Measurements from ENCODE around the gene SPATA13.

Gene SPATA13

DNA sequence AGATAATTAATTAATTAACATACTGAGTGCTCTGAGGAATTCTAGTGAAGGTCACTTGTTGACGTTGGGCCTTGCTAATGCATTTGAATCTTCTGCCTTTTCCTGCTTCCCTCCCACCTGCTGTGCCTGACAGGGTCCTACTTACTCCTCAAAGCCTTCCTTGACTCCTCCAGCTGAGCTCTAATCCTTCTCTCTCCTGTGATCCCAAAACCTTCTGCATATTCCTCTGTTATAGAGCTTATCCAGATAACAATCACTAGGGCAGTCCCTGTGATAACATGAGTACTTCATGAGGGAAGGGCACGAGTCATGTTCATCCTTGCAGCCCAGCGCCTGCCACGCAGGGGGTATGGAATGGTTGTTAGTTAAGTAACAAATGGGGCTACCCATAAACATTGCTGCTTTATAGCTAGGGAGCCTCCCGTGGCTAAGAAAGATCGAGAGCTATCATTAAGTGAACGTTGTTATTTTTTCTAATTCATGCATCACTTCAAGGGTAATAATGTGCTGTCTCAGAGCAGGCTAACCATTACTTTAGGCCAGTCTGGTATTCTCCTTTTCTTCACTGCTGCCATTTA lies 19.1 kb upstream of the SPATA13 start:
- no peak for DNase-seq

GRCh38 chr13:24142453-24142852 lies 18.1 kb upstream of the SPATA13 start:
- no peak for DNase-seq

GRCh38 chr13:24142886-24143285 lies 17.6 kb upstream of the SPATA13 start:
- no peak for DNase-seq

- DNase-seq = no peak
Observed at GRCh38 chr13:24145240-24145639, 15.3 kb upstream of the SPATA13 start.

DNA sequence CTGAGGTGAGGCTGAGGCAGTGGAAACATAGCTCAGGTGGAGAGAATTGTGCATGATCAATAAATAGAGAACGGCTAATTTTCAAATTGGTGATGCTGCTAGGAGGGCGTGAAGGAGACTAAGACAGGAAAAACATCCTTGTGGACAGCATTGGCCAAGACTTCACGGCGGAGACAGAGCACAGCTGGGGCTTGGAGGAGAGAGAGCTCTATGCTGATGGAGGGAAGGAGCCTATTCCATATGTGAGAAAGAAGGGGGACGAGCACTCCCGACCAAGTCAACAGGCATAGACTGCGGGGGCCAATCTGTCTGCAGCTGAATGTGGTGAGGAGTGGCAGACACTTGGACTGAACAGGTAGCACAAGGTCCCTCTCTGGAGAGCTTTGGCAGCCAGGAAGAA lies 14.8 kb upstream of the SPATA13 start:
- no peak for DNase-seq

DNA sequence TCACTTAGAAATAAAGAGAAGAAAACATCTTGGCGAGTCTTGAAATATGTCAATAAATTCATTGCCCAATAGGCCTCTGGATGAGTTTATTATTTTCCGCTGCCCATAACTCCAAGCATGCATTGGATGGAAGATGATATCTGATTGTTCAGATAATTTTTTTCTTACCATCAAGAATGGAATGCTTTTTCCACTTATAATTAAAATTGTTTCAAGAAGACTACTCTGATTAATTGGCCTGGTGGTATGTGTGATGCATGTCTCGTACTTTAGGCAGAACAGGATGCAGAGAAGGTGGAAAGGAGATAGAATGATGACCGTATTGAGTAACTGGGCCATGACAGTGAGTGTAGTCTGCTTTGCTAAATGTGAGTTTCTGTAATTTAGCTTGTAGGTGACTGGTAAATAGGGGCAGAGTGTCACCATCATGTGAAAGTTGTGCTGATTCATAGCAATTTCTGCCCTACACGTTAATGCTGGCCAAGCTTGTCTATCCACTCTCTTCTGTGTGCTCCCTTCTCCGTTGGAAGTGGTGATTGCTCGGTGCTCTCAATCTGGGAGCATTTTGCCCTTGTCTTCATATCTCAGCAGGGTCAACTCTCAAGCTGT lies 13.5 kb upstream of the SPATA13 start:
- no peak for DNase-seq

- no peak for DNase-seq
Observed at GRCh38 chr13:24147570-24147963, 13.0 kb upstream of the SPATA13 start.

- DNase-seq = peak in 1 of 56 donors; percentile 58
Observed at GRCh38 chr13:24148414-24149235, 11.9 kb upstream of the SPATA13 start.

DNA sequence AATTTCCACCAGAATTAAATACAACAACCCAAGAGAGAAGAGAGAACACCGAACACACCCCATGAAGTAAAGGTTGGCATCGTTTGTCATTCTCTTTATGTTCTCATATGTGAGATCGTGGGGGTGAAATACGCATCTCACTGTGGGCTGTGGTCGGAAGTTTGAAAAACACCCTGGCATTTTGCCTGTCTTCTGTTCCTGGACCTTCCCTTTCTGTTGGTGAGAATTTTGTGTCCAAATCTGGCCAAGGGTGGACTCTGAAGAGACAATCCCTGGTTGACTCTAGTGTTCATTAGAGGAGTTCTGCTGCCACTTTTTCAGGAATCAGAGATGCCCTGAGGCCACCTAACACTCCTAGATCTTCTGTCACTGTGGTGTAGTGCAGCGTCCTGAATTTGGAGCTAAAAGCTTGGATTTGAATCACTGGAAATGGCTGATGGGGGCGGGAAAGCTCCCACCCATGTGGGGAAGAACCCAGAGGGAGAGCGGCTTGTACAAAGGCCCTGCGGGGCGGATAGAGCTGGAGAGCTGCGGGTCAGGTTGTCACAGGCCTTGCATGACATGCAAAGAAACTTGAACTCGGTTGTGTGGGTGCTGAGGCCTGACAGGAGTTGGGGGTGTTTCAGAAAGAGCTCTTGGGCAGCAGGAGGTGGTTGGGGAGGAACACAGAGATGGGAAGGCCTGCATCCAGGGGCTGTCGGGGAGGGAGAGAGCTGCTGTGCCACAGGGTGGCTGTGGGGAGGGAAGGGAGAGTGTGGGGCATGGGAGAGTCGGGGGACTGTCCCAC lies 11.1 kb upstream of the SPATA13 start:
- DNase-seq = no peak

DNA sequence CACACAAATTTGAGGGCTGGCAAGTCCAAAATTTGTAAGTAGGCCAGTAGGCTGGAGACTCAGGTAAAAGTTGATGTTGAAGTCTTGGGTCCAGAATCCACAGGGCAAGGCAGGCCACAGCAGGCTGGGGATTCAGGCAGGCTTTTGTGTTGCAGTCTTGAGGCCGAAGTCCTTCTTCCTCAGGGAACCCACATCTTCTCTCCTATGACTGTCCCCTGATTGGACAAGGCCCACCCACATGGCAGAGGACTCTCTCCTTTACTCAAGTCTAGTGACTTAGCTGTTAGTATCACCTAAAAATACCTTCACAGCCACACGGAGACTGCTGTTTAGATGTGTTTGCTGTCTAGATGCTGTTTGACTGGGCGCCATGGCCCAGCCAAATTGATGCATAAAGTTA lies 9.9 kb upstream of the SPATA13 start:
- DNase-seq = no peak

DNA sequence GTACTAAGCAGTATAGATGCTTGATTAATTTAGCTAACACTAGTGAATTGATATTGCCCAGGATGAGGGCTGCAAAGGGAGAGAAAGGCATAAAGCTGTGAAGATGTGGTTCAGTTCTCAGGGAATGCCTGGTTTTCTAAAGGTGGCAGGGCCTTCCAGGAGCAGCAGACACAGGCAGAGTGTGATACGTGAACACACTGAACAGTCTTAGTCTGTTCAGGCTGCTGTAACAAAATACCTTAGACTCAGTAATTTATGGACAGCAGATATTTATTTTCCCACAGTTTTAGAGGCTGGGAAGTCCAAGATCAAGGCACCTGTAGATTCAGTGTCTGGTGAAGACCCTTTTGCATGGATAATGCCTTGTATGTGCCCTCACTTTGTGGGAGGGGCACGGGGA lies 8.7 kb upstream of the SPATA13 start:
- no peak for DNase-seq

DNA sequence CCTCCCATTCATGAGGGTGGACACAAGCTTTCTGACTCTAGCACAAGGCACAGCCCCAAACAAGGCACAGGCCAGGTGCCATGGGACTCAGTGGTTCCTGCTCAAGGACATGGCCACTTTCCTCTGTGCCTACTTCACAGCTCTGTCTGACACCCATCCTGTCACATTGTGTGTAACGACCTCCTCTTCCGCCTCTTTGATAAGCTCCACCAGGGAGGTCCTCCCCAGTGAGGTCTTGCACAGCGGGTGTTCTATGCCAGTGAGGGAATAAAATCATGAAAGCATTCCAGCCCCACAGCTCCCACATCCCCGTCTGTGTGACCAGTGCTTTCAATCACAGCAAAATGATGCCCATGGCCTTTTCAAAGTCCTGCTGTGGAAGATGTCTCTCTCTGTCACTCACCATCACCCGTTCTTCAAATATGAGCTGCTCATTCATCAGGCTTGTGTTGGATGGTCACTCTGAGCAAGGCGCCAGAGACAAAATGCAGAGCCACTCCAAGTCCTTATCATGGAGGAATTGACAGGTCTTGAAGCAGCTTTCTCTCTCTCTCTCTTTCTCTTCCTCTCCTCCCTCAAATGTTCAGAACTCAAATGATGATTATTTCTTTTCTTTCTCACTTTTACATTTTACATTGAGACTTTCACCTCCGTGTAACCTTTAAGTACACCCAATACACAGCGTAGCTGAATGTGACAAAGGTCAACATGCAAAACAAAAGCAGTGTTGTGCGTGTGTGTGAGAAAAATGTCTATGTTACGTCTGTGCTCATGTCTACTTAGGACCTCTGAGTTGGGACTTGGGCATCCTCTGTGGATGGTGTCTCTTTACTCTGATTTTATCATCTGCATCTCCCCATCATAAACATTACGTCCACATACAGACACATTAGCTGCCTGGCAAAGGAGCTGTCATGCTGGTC lies 8.0 kb upstream of the SPATA13 start:
- DNase-seq = no peak

DNA sequence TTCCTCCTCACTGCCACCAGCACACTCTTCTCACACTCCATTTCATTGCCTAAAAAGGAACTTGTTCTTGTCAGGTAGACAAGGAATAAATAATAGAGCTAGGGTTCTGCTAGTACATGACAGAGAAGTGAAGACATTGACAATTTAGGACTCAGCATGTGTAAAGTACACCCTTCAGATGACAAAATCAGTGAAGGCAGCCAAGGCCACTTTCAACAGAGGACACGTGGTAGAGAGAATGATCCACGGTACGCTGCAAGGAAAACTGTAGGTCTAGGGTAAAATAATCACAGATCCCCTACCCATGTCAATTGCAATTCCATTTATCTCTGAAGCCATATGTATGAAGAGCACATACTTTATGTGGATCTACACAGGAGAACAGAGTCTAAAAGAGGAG lies 7.2 kb upstream of the SPATA13 start:
- no peak for DNase-seq

- DNase-seq = no peak
Observed at GRCh38 chr13:24153979-24154701, 6.4 kb upstream of the SPATA13 start.

GRCh38 chr13:24159357-24159756 lies 1.2 kb upstream of the SPATA13 start:
- DNase-seq = peak in 1 of 56 donors; percentile 20

- DNase-seq = peak in 32 of 56 donors; percentile 19 to 73 (median 55)
Observed at GRCh38 chr13:24161010-24161775, 673 bp downstream of the SPATA13 start.

GRCh38 chr13:24161980-24162525 lies 1.5 kb downstream of the SPATA13 start:
- peak in 1 of 56 donors; percentile 21 for DNase-seq

- no peak for DNase-seq
Observed at GRCh38 chr13:24162604-24163003, 2.1 kb downstream of the SPATA13 start.

DNA sequence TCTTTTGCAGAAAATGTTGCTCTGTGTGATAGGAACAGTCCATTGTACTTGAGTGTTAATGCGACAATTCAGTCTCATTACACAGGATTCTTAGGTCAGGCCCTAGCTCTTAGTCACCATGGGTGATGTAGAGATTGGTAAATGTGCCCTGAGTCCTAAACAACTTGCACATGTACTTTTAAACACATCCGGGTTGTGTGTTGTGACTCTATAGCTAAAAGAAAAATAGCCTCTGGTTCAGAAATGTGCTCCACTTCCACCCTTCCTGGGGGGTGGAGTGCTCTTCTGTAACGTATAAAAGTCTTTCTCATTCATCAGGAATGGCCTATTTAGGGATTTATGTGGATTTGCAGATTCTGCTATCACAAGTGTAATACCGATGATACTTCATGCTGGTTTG lies 5.2 kb downstream of the SPATA13 start:
- DNase-seq = no peak
